ENCODE results near the gene NFIB.

GRCh38 chr9:14180093-14180959, 133.6 kb downstream of the NFIB start:
- no peak for TF ChIP-seq CTCF (conservative IDR thresholded peaks at IDR 0.05; ENCODE audit: low read depth, low read length)
- TF ChIP-seq EZH2phosphoT487 (IDR thresholded peaks at IDR 0.05; ENCODE audit: borderline replicate concordance, low read length) = no peak
- no peak for TF ChIP-seq EZH2 (IDR thresholded peaks at IDR 0.05; ENCODE audit: low read length, unreplicated experiment)

Measured in PC-3 (cell line).